ENCODE measurements around the gene PPP2R5E.
"Not testable (repeated sequence)": the region's sequence is repeated elsewhere in the genome, so short reads cannot be mapped to it uniquely, and the experiment has no call there.

The PPP2R5E gene

DNA sequence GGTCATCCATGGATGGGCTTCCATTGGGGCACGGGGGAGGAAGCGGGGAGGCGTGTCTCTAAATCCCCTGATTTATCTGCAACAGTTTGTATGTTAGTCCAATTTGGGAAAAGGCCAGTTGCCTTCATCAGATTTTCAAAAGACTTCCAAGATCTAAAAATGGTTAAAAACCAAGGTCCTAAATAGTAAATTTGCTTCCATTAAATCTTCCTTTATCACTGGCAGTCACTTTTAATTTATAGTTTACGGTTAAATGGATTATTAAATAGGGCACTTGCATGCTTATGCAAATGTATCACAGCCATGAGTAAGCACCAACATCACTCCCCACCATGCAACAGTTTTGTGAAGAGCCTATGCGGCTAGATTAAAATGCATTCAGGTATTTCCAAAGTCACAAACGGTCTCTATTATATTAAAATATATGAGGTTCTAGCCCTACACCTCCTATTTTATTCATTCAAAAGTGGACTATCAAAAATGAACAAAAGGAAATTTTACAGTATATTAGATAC is 116.3 kb downstream of the PPP2R5E start:
- no peak for DNase-seq

GRCh38 chr14:63423889-63424288 is 119.3 kb downstream of the PPP2R5E start:
- DNase-seq = no peak

DNA sequence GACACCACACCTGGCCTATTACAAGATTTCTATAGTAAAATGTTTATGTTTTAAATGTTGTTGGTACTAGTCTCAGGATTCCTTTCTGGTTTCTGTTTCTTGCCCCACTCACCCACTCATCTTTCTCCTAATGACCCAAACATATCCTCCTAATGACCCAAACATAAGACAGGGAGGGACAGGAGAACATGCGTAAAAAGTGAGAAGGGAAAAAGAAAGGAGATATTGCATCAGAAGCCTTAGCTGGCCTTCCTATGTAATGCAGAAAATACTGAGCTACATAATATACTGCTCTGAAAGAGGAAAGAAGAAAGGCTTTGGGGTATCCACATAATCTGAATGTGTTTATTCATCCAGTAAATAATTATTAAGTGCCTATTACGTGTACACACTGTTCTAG is 119.8 kb downstream of the PPP2R5E start:
- no peak for DNase-seq

- DNase-seq = no peak
These were observed 121.3 kb downstream of the PPP2R5E start for GRCh38 chr14:63421919-63422318.

- no peak for DNase-seq
These were observed 122.0 kb downstream of the PPP2R5E start for GRCh38 chr14:63421226-63421625.

DNA sequence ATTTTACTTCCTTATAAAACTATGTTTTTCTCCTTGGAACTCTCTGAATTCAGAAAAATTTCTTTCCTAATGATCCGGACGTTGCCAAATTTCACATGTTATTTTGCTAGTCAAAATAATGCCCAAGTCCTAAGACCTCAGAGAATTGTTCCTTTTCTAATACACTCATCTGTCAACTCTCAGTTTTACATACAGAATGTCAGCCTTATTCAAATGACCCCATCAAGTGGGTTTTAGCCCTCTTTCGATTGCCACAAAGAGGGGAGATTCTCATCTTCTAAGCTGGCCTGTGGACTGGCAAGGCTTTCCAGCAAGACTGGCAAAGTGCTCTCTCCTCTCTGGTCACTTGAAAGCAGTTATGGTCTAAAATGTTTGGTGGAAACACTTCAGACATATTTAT is 125.2 kb downstream of the PPP2R5E start:
- no peak for DNase-seq

DNA sequence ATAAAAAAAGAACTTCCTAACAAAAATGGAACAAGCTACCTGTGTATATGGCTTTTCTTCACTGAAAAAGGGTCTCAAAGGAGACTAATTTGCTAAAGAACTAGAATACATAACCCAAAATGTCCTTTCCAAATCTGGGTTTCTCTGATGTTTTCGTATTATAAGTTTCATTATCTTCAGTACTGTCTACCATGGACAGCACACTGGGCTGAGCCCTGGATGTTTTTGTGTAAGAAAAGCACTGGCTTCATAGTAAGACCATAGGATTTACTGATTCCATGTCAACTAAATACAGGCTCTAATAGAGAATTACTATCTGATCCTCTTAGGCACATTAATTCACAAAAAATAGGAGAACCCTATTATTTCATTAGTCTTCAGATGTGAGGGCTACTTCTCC is 130.2 kb downstream of the PPP2R5E start:
- no peak for DNase-seq

DNA sequence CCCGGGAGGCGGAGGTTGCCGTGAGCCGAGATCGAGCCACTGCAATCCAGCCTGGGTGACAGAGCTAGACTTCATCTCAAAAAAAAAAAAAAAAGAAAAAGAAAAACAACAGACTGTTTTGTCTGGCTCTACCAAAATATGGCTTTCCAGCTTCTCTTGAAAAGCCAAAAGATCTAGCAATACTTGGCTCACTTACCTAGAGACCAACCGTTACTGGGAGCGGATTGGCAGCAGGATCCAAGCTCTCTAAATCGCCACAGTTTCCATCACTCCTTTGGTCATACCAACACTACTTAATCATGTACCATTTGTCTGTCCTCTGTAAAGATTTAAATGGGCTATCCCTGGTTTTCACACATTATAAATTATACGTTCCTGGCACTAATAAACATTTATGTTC is 136.8 kb downstream of the PPP2R5E start:
- no peak for DNase-seq

DNA sequence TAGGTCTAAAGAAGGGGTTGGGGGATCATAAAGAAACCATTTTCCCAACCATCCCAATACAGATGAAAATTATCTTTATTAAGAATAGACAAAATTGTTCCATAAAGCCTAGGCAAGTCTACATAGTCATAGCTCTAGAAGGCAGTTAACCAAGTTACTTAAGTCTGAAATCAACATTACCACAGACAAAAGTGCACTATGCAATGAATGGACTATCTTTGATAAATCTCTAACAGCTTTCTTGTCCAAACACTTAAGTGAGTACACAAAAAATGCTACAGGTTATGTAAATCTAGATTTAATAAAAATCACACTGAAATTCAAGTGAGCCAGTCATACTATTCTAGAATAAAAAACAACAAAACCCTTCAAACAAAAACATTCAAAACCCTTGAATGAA is 137.5 kb downstream of the PPP2R5E start:
- DNase-seq = no peak

- DNase-seq = no peak
These were observed 138.3 kb downstream of the PPP2R5E start for GRCh38 chr14:63404906-63405305.

DNA sequence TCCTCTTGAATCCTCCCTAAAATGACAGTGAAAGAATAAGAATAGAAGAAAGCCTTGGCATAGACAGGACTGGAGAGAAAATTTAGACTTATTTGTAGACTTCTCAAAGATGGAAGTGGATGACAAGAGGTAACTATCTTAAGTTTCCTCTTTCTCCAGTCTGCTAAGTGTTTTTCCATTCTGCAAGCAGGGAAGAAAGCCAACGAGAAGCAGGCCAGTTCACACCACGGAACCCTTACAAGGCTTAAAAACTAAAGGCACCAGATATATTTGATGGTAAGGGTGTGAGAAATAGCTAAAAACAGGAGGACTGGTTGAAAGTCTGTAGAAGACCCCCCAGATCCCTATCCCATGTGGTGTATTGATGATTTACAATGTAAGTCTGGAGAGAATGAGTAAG is 141.5 kb downstream of the PPP2R5E start:
- no peak for DNase-seq

GRCh38 chr14:63398952-63399351 is 144.2 kb downstream of the PPP2R5E start:
- no peak for DNase-seq

DNA sequence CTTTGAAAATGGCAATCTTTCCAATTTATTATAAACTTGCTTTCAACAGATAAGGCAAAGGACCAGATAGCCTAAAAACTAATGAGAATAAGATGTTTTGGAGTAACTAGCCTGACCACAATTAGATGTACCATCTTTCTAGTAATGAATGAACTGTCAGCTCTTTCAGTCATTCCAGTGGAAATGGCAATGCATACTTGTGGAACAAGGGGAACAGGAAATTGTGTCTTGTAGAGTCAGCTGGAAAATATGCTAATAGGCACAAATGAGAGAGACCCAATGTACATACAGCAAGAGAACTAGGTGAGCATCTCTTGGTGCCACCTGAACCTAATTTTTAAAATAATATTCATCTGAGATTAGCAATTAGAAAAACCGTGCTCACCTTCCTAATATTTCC is 148.3 kb downstream of the PPP2R5E start:
- no peak for DNase-seq

- DNase-seq = no peak
These were observed 148.7 kb downstream of the PPP2R5E start for GRCh38 chr14:63394432-63394831.

- DNase-seq = no peak
These were observed 150.2 kb downstream of the PPP2R5E start for GRCh38 chr14:63393012-63393411.

DNA sequence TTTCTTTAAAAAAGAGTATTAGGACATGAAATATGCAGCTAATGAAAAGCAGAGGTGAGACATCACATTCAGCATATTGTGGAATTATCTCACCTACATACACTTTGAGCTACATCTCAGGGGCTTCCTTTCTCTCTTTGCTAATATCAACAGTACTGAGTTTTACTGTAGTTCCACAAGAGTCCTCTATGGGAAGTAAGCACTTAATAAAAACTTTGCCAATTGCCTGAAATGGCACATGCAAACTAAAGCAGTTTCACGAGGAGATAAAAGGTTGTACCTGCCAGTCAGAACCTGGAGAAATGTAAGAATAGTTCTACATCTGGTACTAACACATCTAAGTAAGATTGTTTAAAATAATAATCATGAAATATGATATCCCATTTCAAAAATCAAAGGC is 150.9 kb downstream of the PPP2R5E start:
- DNase-seq = no peak

DNA sequence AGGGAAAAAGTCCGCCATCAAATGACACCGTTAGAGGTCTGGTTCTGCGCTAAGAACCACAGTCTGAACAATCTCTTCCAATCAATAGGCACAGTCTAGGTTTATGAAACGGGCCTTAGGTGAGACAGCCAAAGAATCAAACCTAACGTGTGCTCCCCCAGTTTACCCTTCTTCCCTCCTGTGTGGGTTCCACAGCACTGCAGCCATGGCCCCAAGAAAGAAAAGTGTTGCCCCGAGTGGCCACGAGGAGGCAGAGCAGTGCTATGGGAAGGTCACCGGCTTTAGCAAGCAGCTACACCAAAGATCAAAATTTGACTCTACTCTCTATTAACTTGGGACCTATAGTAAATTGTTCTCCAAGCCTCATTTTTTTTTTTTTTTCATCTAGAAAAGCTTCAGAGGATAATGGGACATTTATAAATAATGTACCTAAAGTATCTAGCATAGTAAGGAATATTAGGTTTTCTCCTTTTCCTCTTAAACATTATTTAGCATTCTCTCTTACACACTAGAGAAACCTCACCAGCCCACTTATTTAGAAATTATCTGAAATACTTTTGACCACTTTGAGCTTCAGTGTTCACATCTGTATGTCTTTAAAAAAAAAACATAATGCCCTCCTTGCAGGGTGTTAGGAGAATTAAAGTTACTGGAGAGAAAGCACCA is 154.3 kb downstream of the PPP2R5E start:
- no peak for DNase-seq

DNA sequence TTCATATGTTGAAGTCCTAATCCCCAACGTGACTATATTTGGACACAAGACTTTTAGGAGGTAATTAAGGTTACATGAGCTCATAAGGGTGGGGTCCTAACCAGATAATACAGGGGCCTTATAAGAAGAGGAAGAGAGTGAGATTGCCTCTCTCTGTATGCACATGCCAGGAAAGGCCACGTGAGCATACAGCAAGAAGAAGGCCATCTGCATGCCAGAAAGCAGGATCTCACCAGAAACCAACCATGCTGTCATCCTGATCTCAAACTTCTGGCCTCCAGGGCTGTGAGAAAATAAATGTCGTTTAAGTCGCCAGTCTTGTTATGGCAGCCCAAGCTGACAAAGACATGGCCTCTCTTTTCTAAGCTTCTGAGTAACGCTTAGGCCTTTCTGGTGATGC is 155.5 kb downstream of the PPP2R5E start:
- no peak for DNase-seq

GRCh38 chr14:63383776-63384367 is 159.3 kb downstream of the PPP2R5E start:
- DNase-seq = no peak

DNA sequence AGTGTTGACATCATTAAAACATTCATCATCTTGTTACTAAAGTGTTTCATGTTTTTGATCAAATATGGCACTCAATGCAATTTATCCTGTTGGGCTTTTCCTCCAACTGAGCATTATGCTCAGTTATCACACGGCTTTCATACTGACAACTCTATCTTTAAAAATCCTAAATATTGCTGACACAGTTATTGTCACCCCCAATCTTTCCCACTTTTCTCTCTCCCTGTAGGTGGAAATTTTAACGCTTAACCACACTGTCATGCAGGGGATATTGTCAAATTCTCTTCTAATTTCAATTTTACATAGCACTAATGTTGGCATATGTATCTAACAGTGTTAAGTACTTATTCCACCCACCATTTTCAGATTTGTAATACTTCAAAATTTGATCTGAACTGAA is 164.7 kb downstream of the PPP2R5E start:
- no peak for DNase-seq

DNA sequence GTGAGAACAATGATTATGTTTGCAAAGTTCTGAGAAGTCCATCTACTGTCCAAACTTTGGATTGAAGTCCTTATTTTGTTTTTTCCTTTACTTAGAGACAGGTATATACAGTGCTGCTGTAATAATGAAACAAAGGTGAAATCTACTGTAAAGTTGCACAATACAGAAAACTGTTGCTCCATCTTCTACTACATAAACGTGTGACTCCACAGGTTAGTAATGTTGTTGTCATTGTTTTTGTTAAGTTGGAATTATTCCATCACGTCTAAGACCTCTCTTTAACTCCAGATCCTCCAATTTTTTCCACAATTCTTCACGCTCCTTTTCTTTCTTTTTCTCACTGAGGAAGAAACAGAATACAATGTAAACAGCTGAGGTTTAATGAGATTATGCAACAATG is 167.4 kb downstream of the PPP2R5E start:
- no peak for DNase-seq

DNA sequence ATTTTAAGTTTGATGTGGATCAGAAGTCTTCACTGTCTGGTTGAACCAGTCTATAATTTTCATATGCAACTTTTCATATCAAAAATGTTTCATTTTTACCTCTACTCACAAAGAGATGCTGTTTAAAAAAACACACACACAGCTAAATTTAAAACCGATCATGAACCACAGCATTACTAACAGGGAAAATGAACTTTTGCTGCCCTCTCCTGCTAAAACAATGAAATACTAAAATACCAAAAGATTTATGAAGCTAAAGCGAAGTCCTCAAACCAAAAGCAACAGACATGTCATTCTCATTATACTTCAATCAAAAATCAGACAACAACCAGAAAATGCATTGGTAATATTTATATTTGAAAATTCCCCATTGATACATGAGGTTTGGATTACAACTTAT is 171.6 kb downstream of the PPP2R5E start:
- DNase-seq = not testable (repeated sequence)

GRCh38 chr14:63371033-63371432 is 172.1 kb downstream of the PPP2R5E start:
- no peak for DNase-seq

- no peak for DNase-seq
These were observed 175.3 kb downstream of the PPP2R5E start for GRCh38 chr14:63367742-63368364.
